GM23338 (cell line): ENCODE results near the gene PFN1. TPM values are rescaled to one million over a fixed set of nuclear protein-coding genes. Genes with fewer than 3 reads are reported as not detected.

Source experiments
- ATAC-seq: fragments of 200-7000 bp; cut with Tn5 transposase; 3 replicates; pipeline ENCODE4 v1.9.1; 2020
- DNase-seq: peaks from one replicate; pipeline ENCODE4 v3.0.0-alpha.2; 2015; ENCODE audit warnings: low spot score
- H2AFZ ChIP-seq: fragments of 200-600 bp; sonication (generic); 2 replicates; pipeline ENCODE4 v1.8.0; 2016; ENCODE audit warnings: antibody characterized with exemption, mild to moderate bottlenecking, moderate library complexity
- H3F3A ChIP-seq: fragments of 200-600 bp; sonication (generic); replicated peaks from 2 replicates; pipeline ENCODE4 v1.8.0; 2017; ENCODE audit warnings: antibody characterized with exemption, mixed run types, low read depth
- H3K27ac ChIP-seq: fragments of 200-600 bp; sonication (generic); 2 replicates; pipeline ENCODE4 v1.6.1; 2016; ENCODE audit warnings: low read depth
- H3K27me3 ChIP-seq: fragments of 200-600 bp; sonication (generic); 2 replicates; pipeline ENCODE4 v1.8.0; 2016; ENCODE audit warnings: mild to moderate bottlenecking, mixed run types, moderate library complexity; ENCODE audit not compliant: insufficient read depth
- H3K36me3 ChIP-seq: fragments of 200-600 bp; sonication (generic); 2 replicates; pipeline ENCODE4 v1.8.0; 2016; ENCODE audit warnings: mild to moderate bottlenecking; ENCODE audit not compliant: insufficient read depth
- H3K4me1 ChIP-seq: fragments of 200-600 bp; sonication (generic); 2 replicates; pipeline ENCODE4 v1.8.0; 2016; ENCODE audit warnings: mild to moderate bottlenecking, moderate library complexity; ENCODE audit not compliant: insufficient read depth
- H3K4me2 ChIP-seq: fragments of 200-600 bp; sonication (generic); 2 replicates; pipeline ENCODE4 v1.7.1; 2017; ENCODE audit warnings: mixed run types
- H3K4me3 ChIP-seq: fragments of 200-600 bp; sonication (generic); 2 replicates; pipeline ENCODE4 v1.6.1; 2016; ENCODE audit warnings: mixed run types
- H3K79me2 ChIP-seq: fragments of 200-600 bp; sonication (generic); replicated peaks from 2 replicates; pipeline ENCODE4 v1.8.0; 2017; ENCODE audit warnings: mild to moderate bottlenecking; ENCODE audit not compliant: insufficient read depth
- H3K9me2 ChIP-seq: fragments of 200-600 bp; sonication (generic); 2 replicates; pipeline ENCODE4 v1.8.0; 2017; ENCODE audit not compliant: insufficient read depth
- H4K20me1 ChIP-seq: fragments of 200-600 bp; sonication (generic); replicated peaks from 2 replicates; pipeline ENCODE4 v1.8.0; 2017; ENCODE audit warnings: mild to moderate bottlenecking; ENCODE audit not compliant: insufficient read depth
- H3K27ac Mint-ChIP-seq: 2 replicates; pipeline ENCODE4 v1.8.0; 2020; ENCODE audit warnings: inconsistent platforms, mild to moderate bottlenecking, moderate library complexity, mixed read lengths
- H3K27me3 Mint-ChIP-seq: 3 replicates; pipeline ENCODE4 v1.8.0; 2022; ENCODE audit warnings: low read depth, mild to moderate bottlenecking, moderate library complexity, mixed read lengths, inconsistent platforms; ENCODE audit not compliant: insufficient read depth, poor library complexity
- H3K36me3 Mint-ChIP-seq: 3 replicates; pipeline ENCODE4 v1.8.0; 2021; ENCODE audit warnings: low read depth, mild to moderate bottlenecking, inconsistent platforms, moderate library complexity, mixed read lengths
- H3K4me1 Mint-ChIP-seq: 3 replicates; pipeline ENCODE4 v1.8.0; 2020; ENCODE audit warnings: mild to moderate bottlenecking, inconsistent platforms, mixed read lengths
- H3K4me3 Mint-ChIP-seq: 3 replicates; pipeline ENCODE4 v1.8.0; 2021; ENCODE audit warnings: moderate library complexity, mild to moderate bottlenecking, inconsistent platforms, mixed read lengths
- H3K9me3 Mint-ChIP-seq: 3 replicates; pipeline ENCODE4 v1.8.0; 2020; ENCODE audit warnings: moderate library complexity, mild to moderate bottlenecking, inconsistent platforms, mixed read lengths
- CREB1 ChIP-seq: fragments of 250-450 bp; sonication (Bioruptor Pico); IDR thresholded peaks from 2 replicates; pipeline ENCODE4 v1.5.0; 2020; ENCODE audit warnings: low read depth, mild to moderate bottlenecking, moderate library complexity
- CTCF ChIP-seq, 2 experiments: fragments of 200-600 bp in 1 of 2; sonication (generic) in 1 of 2; conservative IDR thresholded peaks; 2 replicates each; pipeline versions ENCODE4 v1.5.1 to v1.6.1; 2016 to 2017; ENCODE audit warnings: antibody characterized with exemption in 2 of 2, low read depth in 2 of 2, mild to moderate bottlenecking in 2 of 2, moderate library complexity in 1 of 2
- ETS1 ChIP-seq: IDR thresholded peaks from 2 replicates; pipeline ENCODE4 v1.6.1; 2016; ENCODE audit warnings: antibody characterized with exemption
- EZH2 ChIP-seq: fragments of 200-600 bp; sonication (generic); IDR thresholded peaks from one replicate; pipeline ENCODE4 v1.8.0; 2017; ENCODE audit warnings: antibody characterized with exemption, mild to moderate bottlenecking, low read depth; ENCODE audit not compliant: unreplicated experiment
- EZH2phosphoT487 ChIP-seq: fragments of 200-600 bp; sonication (generic); IDR thresholded peaks from one replicate; pipeline ENCODE4 v1.8.1; 2018; ENCODE audit warnings: antibody characterized with exemption; ENCODE audit not compliant: unreplicated experiment
- JUNB ChIP-seq: IDR thresholded peaks from one replicate; pipeline ENCODE4 v1.6.1; 2016; ENCODE audit warnings: antibody characterized with exemption; ENCODE audit not compliant: unreplicated experiment
- NANOG ChIP-seq: IDR thresholded peaks from 2 replicates; pipeline ENCODE4 v1.6.1; 2016; ENCODE audit warnings: antibody characterized with exemption, borderline replicate concordance
- POLR2AphosphoS5 ChIP-seq: IDR thresholded peaks from 2 replicates; pipeline ENCODE4 v1.6.1; 2016; ENCODE audit warnings: antibody characterized with exemption, low read depth
- REST ChIP-seq: IDR thresholded peaks from one replicate; pipeline ENCODE4 v1.6.1; 2018; ENCODE audit warnings: antibody characterized with exemption; ENCODE audit not compliant: unreplicated experiment
- STAT1 ChIP-seq: IDR thresholded peaks from one replicate; pipeline ENCODE4 v1.6.1; 2016; ENCODE audit warnings: antibody characterized with exemption; ENCODE audit not compliant: unreplicated experiment
- ZNF114 ChIP-seq: fragments of 250-450 bp; sonication (Bioruptor Pico); IDR thresholded peaks from 2 replicates; pipeline ENCODE4 v1.5.0; 2020; ENCODE audit warnings: mild to moderate bottlenecking, moderate library complexity
- ZNF331 ChIP-seq: fragments of 250-450 bp; sonication (Bioruptor Pico); IDR thresholded peaks from 2 replicates; pipeline ENCODE4 v1.5.0; 2020; ENCODE audit warnings: low read depth, mild to moderate bottlenecking, moderate library complexity
- ZNF462 ChIP-seq: fragments of 250-450 bp; sonication (Bioruptor Pico); IDR thresholded peaks from 2 replicates; pipeline ENCODE4 v1.5.0; 2020; ENCODE audit warnings: mild to moderate bottlenecking, moderate library complexity
- polyA plus RNA-seq: library from polyadenylated mRNA; unstranded; fragments of >200 nt; fragmentation: Nextera tagmentation; extraction: Ambion mirVana; gene quantifications from 2 replicates; pipeline ENCODE4 v1.2.1, GENCODE V29; 2016
- total RNA-seq: library from RNA; depleted of rRNA; stranded (reverse); fragments of >200 nt; shearing (Covaris generic); gene quantifications from 2 replicates; pipeline ENCODE4 v1.2.3, GENCODE V29; 2014

PFN1 gene
- total and polyA plus RNA-seq, 2 experiments from 2014 or later = 2,002 to 3,709 TPM

GRCh38 chr17:4897785-4898184 lies 50.5 kb downstream of the PFN1 start:
- peaks cover 9% of the 10 kb centered on the region for H3K27me3 ChIP-seq
- H3K27me3 Mint-ChIP-seq = peaks cover 30% of the 10 kb centered on the region
- no peak overlapping the region for H3K4me3 ChIP-seq
- H3K9me2 ChIP-seq = no peaks in the 10 kb centered on the region
- H3K27ac ChIP-seq = no peak overlapping the region
- H4K20me1 ChIP-seq = no peaks in the 10 kb centered on the region
- H3K4me1 ChIP-seq = 0 out of 2 replicates have a peak, but pooled peaks cover 5% of the 10 kb centered on the region
- 0 out of 3 replicates have a peak overlapping the region, but pooled peaks have one; percentile 72 for H3K4me3 Mint-ChIP-seq
- H3F3A ChIP-seq = peaks cover 37% of the 10 kb centered on the region
- no peaks in the 10 kb centered on the region for H3K9me3 Mint-ChIP-seq
- no peak overlapping the region for H2AFZ ChIP-seq
- peaks cover 14% of the 10 kb centered on the region; the same call in 2 of the 3 replicates for H3K36me3 Mint-ChIP-seq
- no peak overlapping the region for H3K27ac Mint-ChIP-seq
- peak overlapping the region; percentile 95; the same call in 1 of the 2 replicates for H3K4me2 ChIP-seq
- TF ChIP-seq STAT1 (no peak), JUNB (no peak), CTCF (conservative IDR thresholded peaks at IDR 0.05; ENCODE audit: low read depth in 2 of 2) (no peak), CREB1 (CRISPR knock-in tag) (no peak), ZNF331 (CRISPR knock-in tag) (no peak), ZNF462 (no peak), NANOG (no peak), POLR2AphosphoS5 (no peak), EZH2phosphoT487 (no peak), ZNF114 (CRISPR knock-in tag) (no peak), REST (no peak), EZH2 (no peak), ETS1 (no peak)
- H3K36me3 ChIP-seq = no peaks in the 10 kb centered on the region; the same call in 1 of the 2 replicates
- H3K4me1 Mint-ChIP-seq = peaks cover 19% of the 10 kb centered on the region
- ATAC-seq = no peak
- no peaks in the 10 kb centered on the region for H3K79me2 ChIP-seq
- DNase-seq = no peak
